Measurements from ENCODE around the gene SLC8A2. TPM values are rescaled to one million over a fixed set of nuclear protein-coding genes. Genes with fewer than 3 reads are reported as not detected.

The SLC8A2 gene
- total RNA-seq, 1 experiment from 2014 or later: 3.6 TPM

DNA sequence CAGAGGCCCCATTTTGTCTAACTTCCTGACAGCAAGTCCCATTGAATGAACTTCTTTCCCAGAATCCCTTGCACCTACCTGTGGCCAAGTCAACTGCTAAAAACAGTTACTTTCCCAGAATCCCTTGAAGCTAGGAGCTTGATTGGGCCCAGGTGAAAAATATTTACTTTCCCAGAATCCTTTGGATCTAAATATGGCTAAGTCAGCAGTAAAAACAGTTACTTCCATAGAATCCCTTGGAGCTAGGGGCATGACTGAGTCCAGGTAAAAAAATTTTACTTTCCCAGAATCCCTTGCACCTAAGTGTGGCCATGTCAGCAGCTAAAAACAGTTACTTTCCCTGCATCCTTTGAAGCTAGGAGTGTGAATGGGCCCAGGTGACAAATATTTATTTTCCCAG is 39.2 kb downstream of the SLC8A2 start:
- no peak for DNase-seq (ENCODE audit: low spot score)

DNA sequence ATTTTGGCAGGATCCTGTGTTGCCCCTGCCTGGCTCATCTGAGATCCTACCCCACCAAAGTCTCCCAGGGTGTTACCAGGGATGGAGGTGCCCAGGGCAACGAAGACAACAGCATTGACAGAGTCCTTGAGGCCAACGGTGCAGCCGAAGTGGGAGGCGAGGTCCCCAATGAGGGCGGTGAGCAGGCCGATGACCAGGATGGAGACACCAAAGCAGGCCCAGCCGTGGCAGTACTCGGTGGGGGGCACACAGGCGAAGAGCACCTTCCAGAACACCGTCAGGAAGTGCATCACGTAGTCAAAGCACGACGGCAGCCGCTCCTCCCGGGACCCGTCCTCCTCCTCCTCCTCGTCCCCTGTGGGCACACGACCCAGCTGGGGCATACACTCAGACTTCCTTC is 39.6 kb downstream of the SLC8A2 start:
- no peak for DNase-seq (ENCODE audit: low spot score)

DNA sequence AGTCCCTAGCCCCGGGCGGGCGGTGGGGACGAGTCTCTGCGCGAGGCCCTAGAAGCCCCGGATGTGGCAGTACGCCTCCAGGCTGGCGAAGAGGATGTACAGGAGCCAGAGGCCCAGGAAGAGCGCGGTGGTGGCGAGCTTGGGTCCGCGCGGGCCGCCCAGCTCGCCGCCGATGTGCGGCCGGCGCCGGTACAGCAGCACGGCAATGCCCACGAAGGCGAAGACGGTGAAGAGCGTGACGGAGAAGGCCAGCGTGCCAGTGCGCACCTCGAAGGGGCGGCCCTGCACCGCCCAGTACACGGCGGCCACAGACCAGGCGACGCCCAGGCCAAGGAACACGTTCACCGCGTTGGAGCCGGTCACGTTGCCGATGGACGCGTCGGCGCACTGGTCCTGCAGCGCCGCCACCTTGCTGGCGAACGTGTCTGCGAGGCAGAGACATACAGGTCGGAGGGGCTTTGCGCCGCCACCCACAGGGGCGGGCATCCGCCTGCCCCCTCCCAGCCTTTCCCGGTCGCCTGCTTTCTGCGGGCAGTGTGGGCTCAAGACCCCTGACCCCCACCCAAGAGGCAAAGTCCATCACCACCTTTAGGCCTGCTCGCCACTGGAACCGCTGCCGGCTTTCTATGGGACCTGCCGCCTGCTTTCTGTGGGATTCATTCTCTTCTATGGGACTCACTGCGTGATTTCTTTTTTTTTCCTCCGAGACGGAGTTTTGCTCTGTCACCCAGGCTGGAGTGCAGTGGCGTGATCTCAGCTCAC is 41.5 kb downstream of the SLC8A2 start:
- peak; percentile 40 for DNase-seq (ENCODE audit: low spot score)

DNA sequence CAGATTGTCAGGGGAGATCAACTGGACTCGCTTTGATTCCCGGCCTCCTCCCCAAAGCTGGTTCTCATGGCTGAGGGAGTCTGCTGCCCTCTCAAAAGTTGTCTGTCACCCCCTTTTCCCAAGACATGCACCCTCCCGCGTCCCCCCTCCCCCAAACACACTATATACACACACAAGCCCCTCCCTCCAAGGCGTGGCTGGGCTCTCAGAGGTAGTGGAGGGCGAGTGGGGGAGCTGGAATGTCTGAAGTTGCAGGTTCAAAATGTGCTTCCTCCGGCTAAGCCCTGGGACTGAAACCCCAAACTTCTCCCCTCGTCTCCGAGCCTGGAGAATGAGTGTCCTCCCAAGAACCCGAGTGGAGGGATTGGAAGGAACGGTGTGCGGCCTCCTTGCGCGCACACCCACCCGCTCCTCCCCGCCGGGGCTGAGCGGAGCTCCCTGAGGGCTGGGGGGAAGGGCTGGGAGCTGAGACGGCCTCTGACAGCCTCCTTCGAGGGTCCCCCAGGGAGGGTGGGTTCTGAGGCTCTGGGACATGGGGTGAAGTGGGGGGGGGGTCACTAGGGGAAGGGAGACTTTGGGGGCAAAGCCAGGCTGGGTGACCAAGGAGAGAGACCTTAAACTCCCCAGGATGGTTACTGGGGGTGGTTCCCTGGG is 42.4 kb downstream of the SLC8A2 start:
- no peak for DNase-seq (ENCODE audit: low spot score)

DNA sequence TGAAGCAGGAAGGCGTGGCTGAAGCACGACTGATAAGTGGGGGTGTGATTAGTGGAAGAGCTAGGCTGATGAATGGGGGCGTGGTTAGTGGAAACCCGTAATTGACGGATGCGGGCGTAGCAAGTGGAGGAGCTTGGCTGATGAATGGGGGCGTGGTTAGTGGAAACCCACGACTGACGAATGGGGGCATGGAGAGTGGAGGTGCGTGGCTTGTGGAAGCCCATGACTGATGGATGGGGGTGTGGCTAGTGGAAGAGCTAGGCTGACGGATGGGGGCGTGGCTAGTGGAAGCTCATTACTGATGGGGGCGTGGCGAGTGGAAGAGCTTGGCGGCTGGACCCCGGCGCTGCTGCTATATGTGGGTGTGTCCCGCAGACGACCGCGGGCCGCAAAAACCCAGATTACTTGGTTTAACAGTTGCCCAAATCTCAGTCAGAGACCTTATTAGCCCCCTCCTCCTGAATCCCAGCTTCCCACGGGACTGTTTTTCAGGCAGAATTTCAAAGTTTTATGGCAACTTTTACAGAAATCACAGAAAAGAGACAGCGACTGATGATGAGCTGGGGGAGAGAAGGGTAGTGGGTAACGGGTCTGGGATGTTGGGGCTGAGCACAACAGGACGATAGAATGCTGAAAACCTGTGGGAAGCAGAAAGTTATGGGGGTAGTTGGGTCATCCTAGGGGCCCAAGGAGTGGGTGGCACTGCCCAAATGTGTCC is 43.4 kb downstream of the SLC8A2 start:
- DNase-seq (ENCODE audit: low spot score): peak; percentile 95

DNA sequence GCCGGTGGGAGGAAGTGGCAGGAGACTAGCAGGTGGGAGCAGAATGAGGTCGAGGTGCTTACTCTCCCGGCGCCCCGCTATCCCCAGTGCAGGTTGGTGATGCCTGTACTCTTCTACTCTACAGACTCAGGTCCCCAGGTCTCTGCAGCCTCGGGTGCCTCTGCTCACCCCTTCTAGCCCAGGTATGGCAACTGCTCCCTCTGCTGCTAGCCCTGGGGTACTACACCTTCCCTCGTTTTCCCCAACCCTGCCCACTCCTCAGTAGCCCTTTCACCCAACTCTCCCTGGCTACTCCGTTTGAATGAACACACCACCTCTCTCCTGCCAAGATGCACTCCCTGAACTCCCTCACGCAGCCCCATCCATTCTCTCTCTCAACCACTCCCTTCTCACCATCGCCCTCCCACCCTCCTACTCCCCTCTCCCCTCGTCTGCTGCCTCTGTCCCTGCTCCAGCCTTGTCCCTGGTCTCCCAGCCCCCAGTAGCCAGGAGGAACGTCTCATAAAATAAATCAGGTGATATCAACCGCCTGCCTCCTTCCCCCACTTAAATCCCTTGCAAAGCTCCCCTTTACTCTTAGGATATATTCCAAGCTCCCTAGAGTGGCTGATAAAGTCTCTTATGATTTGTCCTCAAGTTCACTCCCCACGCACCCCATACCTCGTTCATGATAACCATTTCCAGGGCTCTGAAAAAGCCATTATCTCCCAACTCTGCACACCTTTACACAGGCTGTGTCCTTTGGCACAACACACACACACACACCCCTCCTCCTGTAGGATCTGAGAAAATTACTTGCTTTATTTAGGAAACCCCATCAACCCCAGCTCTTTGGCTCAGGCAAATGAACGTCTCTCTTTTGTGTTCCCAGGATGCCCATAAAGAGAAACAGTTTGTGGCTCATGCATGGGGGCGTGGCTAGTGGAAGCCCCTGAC is 44.2 kb downstream of the SLC8A2 start:
- DNase-seq (ENCODE audit: low spot score): peak; percentile 91

DNA sequence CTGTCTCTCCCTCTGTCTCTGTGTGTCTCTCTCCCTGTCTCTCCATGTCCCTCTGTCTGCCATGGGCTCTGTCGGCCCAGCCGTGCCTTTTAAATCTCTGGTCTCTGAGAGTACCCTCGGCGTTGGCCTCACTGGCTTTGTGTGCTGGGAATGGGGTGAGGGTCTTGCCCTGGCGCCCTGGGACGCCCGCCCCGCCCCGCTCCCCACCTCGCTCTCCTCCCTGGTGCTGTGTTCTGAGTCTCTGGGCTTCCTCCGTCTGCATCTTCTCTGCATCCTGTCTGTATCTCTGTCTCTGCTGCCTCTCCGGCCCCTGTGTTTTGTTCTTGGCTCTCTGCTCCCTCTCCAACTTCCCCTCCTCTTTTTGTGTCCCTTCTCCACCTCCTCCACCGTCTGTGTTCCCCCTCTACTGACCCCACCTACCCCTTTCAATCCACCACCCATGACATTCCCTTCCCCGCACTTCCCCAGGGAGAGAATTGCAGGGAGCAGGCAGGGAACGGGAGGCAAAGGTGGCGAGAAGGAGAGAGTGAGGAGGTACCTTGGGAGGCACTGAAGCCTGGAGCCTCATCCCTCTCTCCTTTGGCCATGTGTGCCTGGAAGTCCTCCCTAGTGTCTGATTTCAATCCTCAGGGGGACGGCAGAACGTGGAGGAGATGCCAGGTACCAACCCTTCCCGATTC is 48.4 kb downstream of the SLC8A2 start:
- no peak for DNase-seq (ENCODE audit: low spot score)

DNA sequence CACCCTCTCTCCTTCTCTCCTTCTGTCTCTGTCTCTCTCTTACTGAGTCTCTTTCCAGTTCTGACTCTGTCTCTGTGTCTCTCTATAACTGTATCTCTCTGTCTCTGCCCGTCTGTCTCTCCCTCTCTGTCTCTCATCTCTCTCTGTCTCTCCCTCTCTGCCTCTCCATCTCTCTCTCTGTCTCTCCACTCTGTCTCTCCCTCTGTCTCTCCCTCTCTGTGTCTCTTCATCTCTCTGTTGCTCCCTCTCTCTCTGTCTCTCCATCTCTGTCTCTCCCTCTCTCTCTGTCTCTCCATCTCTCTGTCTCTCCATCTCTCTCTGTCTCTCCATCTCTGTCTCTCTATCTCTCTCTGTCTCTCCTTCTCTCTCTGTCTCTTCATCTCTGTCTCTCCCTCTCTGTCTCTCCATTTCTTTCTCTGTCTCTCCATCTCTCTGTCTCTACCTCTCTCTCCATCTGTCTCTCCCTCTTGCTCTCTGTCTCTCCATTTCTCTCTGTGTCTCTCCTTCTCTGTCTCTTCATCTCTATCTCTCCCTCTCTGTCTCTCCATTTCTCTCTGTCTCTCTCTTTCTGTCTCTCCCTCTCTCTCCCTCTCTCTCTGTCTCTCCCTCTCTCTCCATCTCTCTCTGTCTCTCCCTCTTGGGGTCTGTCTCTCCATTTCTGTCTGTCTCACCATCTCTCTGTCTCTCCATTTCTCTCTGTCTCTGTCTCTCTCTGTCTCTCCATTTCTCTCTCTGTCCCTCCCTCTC is 49.1 kb downstream of the SLC8A2 start:
- no peak for DNase-seq (ENCODE audit: low spot score)

DNA sequence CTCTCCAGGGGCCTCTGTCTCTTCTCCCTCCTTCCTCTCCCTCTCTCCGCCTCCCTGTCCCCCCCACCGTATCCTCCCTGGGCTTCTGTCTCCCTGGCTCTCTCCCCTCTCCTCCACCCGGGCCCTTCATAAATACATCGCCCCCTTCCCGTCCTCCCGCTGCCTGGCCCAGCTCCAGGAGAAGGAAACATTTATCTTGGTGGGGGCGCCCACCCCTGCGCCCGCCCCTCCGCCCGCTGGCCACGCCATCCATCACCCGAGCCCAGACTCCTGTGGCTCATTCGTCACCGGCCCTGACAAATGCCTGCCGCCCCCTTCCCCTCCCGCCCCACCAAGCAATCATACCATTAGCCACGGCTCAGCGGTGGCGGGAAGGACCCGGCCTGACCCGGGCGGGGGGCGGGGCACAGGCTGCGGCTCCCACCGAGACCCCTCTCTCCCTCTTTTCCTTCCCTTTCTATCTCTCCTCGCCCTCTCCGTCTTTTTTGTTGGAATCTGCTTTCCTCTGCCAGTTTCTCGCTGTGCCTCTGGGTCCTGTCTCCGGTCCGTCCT is 49.8 kb downstream of the SLC8A2 start:
- no peak for DNase-seq (ENCODE audit: low spot score)

DNA sequence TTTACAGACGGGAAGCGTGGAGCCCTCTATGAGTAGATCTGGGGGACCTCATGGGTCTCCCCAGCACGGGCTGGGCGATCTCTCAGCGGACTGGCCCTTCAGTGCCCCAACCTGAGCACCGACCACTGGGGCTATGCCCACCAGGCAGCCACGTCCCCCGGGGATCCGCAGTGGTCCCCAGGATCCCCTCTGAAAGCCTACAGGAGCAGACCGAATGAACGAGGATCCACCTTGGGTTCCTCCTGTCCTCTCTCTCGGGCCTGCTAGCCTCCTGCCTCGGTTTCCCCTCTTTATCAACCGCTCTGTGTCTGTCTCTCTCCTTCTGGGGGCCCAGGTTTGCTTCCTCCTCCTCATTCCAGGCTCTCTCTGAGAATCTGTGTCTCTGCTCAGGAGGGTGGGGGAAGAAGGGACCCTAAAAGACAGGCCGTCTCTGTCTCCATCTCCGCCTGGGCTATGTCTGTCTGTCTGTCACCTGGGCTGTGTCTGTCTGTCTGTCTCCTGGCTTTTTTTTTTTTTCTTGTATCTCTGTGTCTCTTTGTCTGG is 50.4 kb downstream of the SLC8A2 start:
- no peak for DNase-seq (ENCODE audit: low spot score)

DNA sequence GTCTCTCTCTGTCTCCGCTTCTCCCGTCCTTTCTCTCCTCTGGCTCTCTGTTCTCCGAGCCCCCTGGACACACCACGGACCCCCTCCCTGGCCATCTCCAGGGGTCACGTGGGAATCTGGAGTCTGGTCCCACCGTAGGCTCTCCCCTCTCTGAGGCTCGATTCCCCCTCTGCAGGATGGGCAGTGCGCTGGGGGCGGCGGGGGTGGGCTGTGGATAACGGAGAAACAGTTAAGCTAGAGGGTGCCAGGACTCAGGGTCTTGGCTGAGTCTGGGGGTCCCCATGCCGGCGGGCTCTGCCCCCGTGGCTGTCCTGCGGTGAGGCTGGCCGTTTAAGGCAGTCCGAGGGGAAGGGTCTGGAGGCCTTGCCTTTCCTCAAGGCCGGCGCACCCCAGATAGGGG is 51.9 kb downstream of the SLC8A2 start:
- no peak for DNase-seq (ENCODE audit: low spot score)

DNA sequence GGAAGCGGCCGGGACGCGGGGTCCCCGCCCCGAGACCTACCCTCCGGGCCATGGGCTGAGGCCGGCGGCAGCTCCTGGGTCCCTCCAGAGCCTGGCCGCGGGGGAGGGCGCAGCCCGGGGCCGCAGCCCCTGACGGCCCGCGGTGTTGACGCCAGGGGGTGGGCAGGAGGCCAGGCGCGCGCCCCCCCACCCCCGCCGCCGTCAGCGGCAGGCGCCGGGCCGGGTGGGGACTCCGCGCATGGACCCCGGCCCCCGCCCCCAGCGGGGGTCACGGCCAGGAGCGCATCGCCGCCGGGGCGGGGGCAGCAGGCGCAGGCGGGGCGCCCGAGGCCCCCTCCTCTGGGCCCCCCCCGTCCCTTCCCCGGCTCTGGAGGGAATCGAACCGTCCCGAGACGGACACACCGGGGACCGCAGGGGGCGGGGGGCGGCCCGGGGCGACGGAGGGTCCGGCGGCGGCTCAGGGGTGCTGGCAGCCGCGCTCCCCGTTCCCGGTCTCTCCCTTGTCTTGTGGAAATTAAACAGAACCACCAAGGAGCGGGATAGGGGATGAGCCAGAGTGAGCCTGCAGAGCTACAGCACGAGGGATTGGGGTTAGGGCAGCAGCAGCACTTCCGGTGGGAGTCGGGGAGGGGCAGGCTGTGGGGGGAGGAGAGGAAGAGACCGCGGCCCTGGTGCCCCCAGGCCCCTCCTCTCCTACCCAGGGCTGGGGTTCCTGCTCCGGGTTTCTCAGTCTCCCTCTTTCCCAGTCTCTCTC is 52.5 kb downstream of the SLC8A2 start, which contains the start of gene MEIS3:
Gene MEIS3 (minus strand): TSS at position 498 of the 754 bp plus-strand sequence. CDS start 446 bp downstream, at position 52.
- no peak for DNase-seq (ENCODE audit: low spot score)

DNA sequence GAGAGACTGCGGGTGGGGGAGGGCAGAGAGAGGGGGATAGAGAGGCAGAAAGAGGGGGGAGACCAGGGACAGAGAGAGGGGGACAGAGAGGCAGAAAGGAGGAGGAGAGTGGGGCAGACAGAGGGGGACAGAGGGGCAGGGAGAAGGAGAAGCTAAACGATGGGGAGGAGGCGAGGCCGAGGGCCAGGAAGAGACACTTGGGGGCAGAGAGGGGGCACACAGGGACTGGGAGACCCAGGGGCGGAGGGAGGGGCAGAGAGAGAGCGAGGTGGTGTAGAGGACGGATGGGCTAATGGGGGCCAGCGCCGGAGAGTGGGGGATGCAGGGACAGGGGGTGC is 53.0 kb downstream of the SLC8A2 start:
- no peak for DNase-seq (ENCODE audit: low spot score)

DNA sequence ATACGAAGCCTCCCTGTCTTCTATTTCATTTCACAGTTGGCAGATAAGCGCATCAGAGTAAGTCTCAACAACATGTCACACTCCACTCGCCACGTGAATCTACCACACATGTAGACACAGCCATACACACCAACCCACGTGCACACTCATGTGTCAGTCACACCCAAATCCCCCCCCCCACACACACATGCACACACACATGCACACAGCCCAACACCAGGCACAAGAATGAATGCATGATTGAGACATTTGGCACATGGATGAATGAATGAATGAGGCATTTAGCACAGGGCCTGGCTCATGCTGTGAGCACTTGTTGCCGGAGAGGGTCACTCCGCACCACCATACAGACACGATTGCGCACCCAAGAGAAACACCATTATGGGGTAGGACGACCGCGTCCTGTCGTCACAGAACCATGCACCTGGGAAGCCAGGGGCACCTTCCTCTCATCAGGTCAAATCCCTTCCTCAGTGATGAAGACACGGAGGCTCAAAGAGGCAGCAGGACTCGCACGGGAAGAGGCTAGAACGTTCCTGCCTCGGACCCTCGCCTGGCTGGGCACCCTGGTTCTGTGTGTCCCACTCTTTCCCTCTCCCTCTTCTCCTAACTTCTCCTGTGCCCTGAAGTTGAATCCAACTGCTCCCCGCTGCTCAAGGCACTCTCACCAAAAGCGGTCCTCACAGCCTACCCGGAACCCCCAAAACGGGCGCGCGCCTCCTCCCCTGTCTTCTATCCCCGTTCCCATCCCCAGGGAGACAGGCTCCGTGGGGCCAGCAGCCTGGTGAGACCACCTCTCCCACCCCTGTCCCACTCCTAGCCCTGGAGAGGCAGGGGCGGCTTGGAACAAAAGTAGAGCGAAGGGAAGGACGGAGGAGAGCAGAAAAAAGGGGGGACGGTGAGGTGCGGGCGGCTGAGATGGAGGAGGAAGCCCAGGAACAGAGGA is 53.7 kb downstream of the SLC8A2 start:
- no peak for DNase-seq (ENCODE audit: low spot score)

DNA sequence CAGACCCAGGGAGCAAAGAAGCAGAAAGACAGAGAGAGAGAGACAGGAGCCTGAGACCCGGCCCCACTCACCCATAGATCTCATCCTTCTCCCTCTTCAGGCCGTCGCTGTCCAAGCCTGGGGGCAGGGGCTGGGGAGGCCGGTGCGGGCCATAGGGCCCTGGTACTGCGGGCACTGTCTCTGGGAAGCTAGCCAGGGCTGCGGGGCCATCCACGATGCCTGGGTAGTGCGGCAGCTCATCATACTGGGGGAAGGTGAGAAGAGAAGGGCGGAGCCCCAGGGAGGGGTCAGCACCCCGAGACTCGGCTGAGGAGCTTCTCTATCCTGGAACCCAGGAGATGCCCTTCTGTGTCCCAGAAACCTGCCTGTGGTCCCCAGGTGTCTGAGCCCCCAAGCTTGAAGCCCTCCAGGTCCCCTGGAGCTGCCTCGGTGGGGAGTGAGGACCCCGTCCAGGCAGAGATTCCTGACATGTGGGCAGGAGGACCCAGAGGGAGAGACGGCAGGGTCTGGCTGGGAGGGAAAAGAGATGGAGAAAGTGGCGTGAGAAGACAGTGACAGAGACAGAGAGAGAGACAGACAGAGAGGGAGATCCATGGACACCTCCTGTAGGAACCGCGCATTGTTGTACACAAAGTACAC is 54.5 kb downstream of the SLC8A2 start:
- DNase-seq (ENCODE audit: low spot score): no peak

DNA sequence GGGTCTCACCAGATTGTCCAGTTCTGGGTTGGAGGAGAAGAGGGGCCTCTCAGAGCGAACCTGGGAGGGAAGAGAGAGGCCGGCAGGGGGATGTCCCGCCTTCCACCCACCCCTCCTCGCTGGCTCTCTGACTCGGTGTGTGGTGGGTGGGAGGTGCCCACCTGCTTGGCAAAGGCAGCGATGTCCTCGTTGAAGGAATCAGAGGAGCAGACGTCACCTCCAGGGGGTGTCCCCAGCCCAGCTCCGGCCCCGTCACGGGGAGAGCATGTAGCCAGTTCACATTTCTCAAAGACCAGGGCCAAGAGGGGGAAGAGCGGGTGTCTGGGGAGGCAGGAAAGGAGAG is 55.1 kb downstream of the SLC8A2 start:
- no peak for DNase-seq (ENCODE audit: low spot score)

DNA sequence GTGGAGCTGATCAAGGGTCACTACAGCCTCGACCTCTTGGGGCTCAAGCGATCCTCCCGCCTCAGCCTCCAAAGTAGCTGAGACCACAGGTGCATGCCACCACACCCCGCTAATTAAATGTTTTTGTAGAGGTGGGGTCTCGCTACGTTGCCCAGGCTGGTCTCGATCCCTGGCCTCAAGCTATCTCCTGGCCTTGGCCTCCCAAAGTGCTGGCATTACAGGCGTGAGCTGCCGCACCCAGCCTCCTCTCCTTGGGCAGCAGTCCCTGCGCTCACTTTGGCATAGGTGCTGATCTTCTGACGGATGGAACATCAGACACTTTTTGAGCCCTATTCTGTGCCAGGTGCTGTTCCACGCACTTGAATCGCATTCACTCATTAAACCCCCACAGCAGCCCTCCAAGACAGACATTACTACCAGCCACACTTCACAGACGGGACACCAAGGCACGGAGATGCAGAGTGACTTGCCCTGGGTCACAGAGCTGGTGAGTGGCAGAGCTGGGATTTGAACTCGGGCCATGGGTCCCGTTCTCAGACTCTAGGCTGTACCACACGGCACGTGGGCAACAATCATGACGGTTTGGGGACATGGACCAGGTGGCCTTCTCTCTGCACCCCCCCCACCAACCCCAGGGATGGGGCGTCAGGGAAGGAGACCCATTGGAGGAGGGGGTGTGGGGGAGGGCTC is 55.6 kb downstream of the SLC8A2 start:
- DNase-seq (ENCODE audit: low spot score): no peak
